PC-9 (cell line): ENCODE results near the gene ITCH.

ENCODE experiments used
- CTCF ChIP-seq: fragments of 200-600 bp; sonication (generic); conservative IDR thresholded peaks from 2 replicates; pipeline ENCODE4 v1.6.1; 2017; ENCODE audit warnings: mixed run types, antibody characterized with exemption, mild to moderate bottlenecking, moderate library complexity
- EZH2 ChIP-seq: fragments of 200-600 bp; sonication (generic); IDR thresholded peaks from 2 replicates; pipeline ENCODE4 v1.8.0; 2017; ENCODE audit warnings: antibody characterized with exemption, low read depth

- no peak for TF ChIP-seq CTCF
- no peak for TF ChIP-seq EZH2
Measured at GRCh38 chr20:34510575-34510974, 147.5 kb downstream of the ITCH start.
